Gastroesophageal sphincter (tissue), 3 donors: ENCODE measurements around the gene NCOR2.

Source experiments
- CTCF ChIP-seq, 4 experiments: fragments of 200-600 bp in 2 of 4; fragments of 450-650 bp in 2 of 4; sonication (generic) in 1 of 4; IDR thresholded peaks; one replicate each; pipeline ENCODE4 v1.5.1; 2017 to 2019; ENCODE audit warnings: antibody characterized with exemption in 4 of 4, mild to moderate bottlenecking in 2 of 4, moderate library complexity in 2 of 4
- EP300 ChIP-seq: sonication (generic); formaldehyde crosslinking; IDR thresholded peaks from one replicate; pipeline ENCODE4 v1.6.1; 2017; ENCODE audit warnings: antibody characterized with exemption, mild to moderate bottlenecking
- POLR2A ChIP-seq, 2 donors: fragments of 450-650 bp; IDR thresholded peaks; one replicate each; pipeline ENCODE4 v1.6.1; 2017; ENCODE audit warnings: antibody characterized with exemption in 2 of 2, mild to moderate bottlenecking in 2 of 2, moderate library complexity in 1 of 2
- POLR2AphosphoS5 ChIP-seq: sonication (generic); formaldehyde crosslinking; IDR thresholded peaks from one replicate; pipeline ENCODE4 v1.6.1; 2017; ENCODE audit warnings: antibody characterized with exemption

- TF ChIP-seq CTCF (IDR thresholded peaks at IDR 0.05) (no peak), POLR2A (IDR thresholded peaks at IDR 0.05) (no peak), POLR2AphosphoS5 (no peak), EP300 (no peak)
Measured at GRCh38 chr12:124529565-124530276, 37.7 kb downstream of the NCOR2 start.
